ENCODE data around the gene KIF5C. TPM values are rescaled to one million over a fixed set of nuclear protein-coding genes. Genes with fewer than 3 reads are reported as not detected.

KIF5C gene
- total RNA-seq, 1 experiment from 2014 or later, result 0.21 TPM

DNA sequence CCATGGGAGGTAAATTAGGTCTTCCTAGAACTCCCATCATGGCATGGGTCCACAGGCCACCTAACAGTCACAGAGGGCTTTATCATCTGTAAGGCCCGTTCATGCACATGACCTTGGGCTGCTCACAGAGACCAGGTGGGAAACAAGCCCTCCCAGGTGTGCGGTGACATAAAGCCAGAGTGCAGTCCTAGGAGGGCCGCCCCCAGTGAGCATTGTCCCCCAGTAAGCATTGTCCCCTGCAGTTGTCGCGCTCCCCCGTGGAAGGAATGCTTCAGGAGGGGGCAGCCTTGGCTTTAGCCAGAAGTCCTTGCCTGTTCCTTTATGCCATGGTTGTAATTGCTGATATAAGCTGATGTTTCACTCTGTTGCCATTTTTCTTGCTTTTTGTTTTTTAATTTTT lies 121.8 kb downstream of the KIF5C start:
- intact Hi-C loops (cut with micrococcal nuclease), result no loop called here
- no peaks in the 10 kb centered on the region for H3K4me1 Mint-ChIP-seq (ENCODE audit: insufficient read depth, unreplicated experiment)
- ChIA-PET POLR2A (interaction anchor here (0.7 kb wide), 1 partner anchor 10 kb away, joined by 3 read pairs; no protein-coding TSS in a partner anchor), CTCF (no interaction called here)
- no peak overlapping the region for H3K4me3 Mint-ChIP-seq (ENCODE audit: unreplicated experiment)
- TF ChIP-seq, protein P1, sequence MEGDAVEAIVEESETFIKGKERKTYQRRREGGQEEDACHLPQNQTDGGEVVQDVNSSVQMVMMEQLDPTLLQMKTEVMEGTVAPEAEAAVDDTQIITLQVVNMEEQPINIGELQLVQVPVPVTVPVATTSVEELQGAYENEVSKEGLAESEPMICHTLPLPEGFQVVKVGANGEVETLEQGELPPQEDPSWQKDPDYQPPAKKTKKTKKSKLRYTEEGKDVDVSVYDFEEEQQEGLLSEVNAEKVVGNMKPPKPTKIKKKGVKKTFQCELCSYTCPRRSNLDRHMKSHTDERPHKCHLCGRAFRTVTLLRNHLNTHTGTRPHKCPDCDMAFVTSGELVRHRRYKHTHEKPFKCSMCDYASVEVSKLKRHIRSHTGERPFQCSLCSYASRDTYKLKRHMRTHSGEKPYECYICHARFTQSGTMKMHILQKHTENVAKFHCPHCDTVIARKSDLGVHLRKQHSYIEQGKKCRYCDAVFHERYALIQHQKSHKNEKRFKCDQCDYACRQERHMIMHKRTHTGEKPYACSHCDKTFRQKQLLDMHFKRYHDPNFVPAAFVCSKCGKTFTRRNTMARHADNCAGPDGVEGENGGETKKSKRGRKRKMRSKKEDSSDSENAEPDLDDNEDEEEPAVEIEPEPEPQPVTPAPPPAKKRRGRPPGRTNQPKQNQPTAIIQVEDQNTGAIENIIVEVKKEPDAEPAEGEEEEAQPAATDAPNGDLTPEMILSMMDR (IDR thresholded peaks at IDR 0.05; ENCODE audit: unreplicated experiment), result no peak
- no peak for DNase-seq (ENCODE audit: unreplicated experiment)
- no peaks in the 10 kb centered on the region for H3K36me3 Mint-ChIP-seq (ENCODE audit: insufficient read depth, unreplicated experiment)
- H3K27me3 Mint-ChIP-seq (ENCODE audit: insufficient read depth, unreplicated experiment), result peaks cover 39% of the 10 kb centered on the region
- H3K9me3 Mint-ChIP-seq (ENCODE audit: unreplicated experiment), result no peaks in the 10 kb centered on the region
- no TSS peak for BruUV-seq (replicated peaks)
- no peak overlapping the region for H3K27ac Mint-ChIP-seq (ENCODE audit: low read depth, unreplicated experiment)

DNA sequence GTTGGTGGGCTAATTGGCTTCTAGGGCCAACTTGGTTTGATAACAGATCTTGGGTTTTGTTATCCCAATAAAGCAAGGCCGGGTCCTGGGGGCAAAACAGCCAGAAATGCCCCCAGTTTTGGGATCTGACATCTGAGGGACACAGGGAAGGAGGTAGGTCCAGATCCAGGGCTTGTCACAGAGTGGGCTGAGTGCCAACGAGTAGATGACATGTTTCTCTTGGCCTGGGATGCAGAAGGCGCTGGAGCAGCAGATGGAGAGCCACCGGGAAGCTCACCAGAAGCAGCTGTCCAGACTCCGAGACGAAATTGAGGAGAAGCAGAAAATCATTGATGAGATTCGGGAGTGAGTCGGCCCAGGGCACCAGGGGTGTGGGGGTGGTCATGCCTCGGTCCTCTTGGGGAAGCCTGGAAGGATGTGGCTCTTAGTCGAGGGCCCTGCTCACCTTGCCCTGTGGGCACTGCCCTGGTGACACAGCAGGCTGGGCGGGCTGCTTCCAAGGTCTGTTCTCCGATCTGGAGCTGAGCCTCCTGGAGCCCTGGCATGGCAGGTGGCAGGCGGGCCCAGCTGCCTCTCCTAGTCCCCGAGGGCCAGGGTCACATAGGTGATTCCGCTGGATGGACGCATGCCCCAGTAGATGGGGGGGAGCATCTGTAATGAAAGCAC lies 123.3 kb downstream of the KIF5C start:
- Mint-ChIP-seq H3K36me3 (ENCODE audit: insufficient read depth, unreplicated experiment) (no peaks in the 10 kb centered on the region), H3K4me1 (ENCODE audit: insufficient read depth, unreplicated experiment) (no peaks in the 10 kb centered on the region), H3K27ac (ENCODE audit: low read depth, unreplicated experiment) (no peak overlapping the region), H3K9me3 (ENCODE audit: unreplicated experiment) (no peaks in the 10 kb centered on the region), H3K27me3 (ENCODE audit: insufficient read depth, unreplicated experiment) (peaks cover 51% of the 10 kb centered on the region), H3K4me3 (ENCODE audit: unreplicated experiment) (no peak overlapping the region)
- BruUV-seq (replicated peaks), result no TSS peak
- ChIA-PET POLR2A (no interaction called here), CTCF (no interaction called here)
- TF ChIP-seq, protein P1 (IDR thresholded peaks at IDR 0.05; ENCODE audit: unreplicated experiment), result no peak
- intact Hi-C loops (cut with micrococcal nuclease), result no loop called here
- DNase-seq (ENCODE audit: unreplicated experiment), result no peak

DNA sequence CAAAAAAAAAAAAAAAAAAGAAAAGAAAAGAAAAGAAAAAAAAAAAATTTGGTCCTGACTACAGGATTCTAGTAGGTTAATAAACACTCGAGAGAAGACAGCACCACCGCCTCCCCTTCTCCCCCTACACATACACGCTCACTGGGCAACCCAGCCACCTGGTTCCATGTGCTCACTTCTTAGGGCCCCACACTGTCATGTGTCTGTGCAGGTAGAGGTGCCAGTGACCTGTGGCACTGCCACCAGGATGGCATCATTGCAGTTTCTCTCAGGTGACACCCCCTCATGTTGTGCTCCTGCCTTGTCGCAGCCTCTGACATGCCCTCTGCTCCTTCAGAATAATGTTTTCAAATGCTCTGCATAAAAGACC lies 123.8 kb downstream of the KIF5C start:
- no peak overlapping the region for H3K4me3 Mint-ChIP-seq (ENCODE audit: unreplicated experiment)
- TF ChIP-seq, protein P1 (IDR thresholded peaks at IDR 0.05; ENCODE audit: unreplicated experiment), result no peak
- peaks cover 51% of the 10 kb centered on the region for H3K27me3 Mint-ChIP-seq (ENCODE audit: insufficient read depth, unreplicated experiment)
- no peaks in the 10 kb centered on the region for H3K4me1 Mint-ChIP-seq (ENCODE audit: insufficient read depth, unreplicated experiment)
- intact Hi-C loops (cut with micrococcal nuclease), result no loop called here
- DNase-seq (ENCODE audit: unreplicated experiment), result no peak
- BruUV-seq (replicated peaks), result no TSS peak
- H3K9me3 Mint-ChIP-seq (ENCODE audit: unreplicated experiment), result no peaks in the 10 kb centered on the region
- H3K27ac Mint-ChIP-seq (ENCODE audit: low read depth, unreplicated experiment), result no peak overlapping the region
- ChIA-PET CTCF (no interaction called here), POLR2A (no interaction called here)
- H3K36me3 Mint-ChIP-seq (ENCODE audit: insufficient read depth, unreplicated experiment), result no peaks in the 10 kb centered on the region

DNA sequence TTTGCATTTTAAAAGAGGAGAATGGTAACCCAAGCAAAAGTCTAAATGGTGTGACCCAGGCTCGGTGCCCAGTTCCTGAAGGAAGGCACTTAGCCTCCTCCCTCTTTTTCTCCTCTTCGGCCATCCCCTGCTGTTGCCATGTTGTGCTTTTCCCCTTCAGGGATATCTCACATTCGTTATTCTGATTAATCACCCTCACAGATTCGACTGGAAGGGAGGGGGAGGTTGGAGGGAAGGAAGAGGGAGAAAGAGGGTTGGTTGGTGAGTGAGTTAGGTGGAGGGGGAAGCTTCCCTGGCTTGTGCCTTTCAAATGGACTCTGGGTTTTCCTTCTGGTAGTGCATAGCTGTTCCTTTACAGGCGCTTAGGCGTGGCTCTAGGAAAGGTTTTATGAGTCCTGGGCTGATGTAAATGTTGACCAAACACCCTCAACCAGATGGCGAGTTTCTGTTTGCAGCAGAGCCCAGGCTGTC lies 124.5 kb downstream of the KIF5C start:
- intact Hi-C loops (cut with micrococcal nuclease), result no loop called here
- no peaks in the 10 kb centered on the region for H3K36me3 Mint-ChIP-seq (ENCODE audit: insufficient read depth, unreplicated experiment)
- DNase-seq (ENCODE audit: unreplicated experiment), result no peak

More for the DNA sequence above, 124.5 kb downstream of the KIF5C start:
- Mint-ChIP-seq H3K27ac (ENCODE audit: low read depth, unreplicated experiment) (no peak overlapping the region), H3K27me3 (ENCODE audit: insufficient read depth, unreplicated experiment) (peaks cover 51% of the 10 kb centered on the region), H3K4me1 (ENCODE audit: insufficient read depth, unreplicated experiment) (no peaks in the 10 kb centered on the region), H3K4me3 (ENCODE audit: unreplicated experiment) (no peak overlapping the region), H3K9me3 (ENCODE audit: unreplicated experiment) (no peaks in the 10 kb centered on the region)
- TF ChIP-seq, protein P1 (IDR thresholded peaks at IDR 0.05; ENCODE audit: unreplicated experiment), result no peak
- no TSS peak for BruUV-seq (replicated peaks)
- POLR2A ChIA-PET, result interaction anchor here (0.6 kb wide), 1 partner anchor 349 kb away, joined by 5 read pairs; no protein-coding TSS in a partner anchor
- CTCF ChIA-PET, result interaction anchor here (2.0 kb wide), 1 partner anchor 9 kb away, joined by 10 read pairs; no protein-coding TSS in a partner anchor

Measured in MCF 10A (cell line).